GM12864 (cell line): ENCODE results near the gene MBP.
"Not testable (repeated sequence)": the region's sequence is repeated elsewhere in the genome, so short reads cannot be mapped to it uniquely, and the experiment has no call there.

Experiments used
- DNase-seq: peaks from one replicate; pipeline ENCODE4 v3.0.0-alpha.2; 2011; ENCODE audit warnings: low read depth
- H3K4me3 ChIP-seq: 2 replicates; pipeline ENCODE4 v1.5.1; 2011; ENCODE audit warnings: mild to moderate bottlenecking, low read depth, low read length, control low read depth
- TF ChIP-seq, protein P1 (sequence below): IDR thresholded peaks from 2 replicates; pipeline ENCODE4 v1.5.1; 2011; ENCODE audit warnings: low read depth, mild to moderate bottlenecking, moderate library complexity, low read length, control low read depth, inconsistent platforms; ENCODE audit errors: missing control alignments

MBP gene

DNA sequence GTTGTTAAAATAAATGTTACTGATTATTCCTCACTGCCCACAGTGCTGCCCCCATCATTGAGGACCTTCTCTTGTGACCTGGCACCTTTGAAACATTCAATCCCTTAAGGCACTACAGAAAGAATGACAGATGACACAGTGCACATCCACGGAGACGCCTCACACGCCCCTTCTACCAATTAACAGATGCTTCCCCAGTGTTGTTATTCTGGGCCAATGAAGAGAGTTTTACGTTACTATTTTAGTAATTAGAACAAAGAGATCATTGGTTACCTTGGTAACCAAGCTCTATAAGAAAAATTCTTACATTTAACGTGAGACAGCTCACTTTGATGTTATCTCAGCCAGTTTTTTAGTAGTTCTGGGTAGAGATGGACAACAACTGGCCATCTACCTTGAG, 158.2 kb downstream of the MBP start:
- DNase-seq = no peak
- TF ChIP-seq, protein P1, sequence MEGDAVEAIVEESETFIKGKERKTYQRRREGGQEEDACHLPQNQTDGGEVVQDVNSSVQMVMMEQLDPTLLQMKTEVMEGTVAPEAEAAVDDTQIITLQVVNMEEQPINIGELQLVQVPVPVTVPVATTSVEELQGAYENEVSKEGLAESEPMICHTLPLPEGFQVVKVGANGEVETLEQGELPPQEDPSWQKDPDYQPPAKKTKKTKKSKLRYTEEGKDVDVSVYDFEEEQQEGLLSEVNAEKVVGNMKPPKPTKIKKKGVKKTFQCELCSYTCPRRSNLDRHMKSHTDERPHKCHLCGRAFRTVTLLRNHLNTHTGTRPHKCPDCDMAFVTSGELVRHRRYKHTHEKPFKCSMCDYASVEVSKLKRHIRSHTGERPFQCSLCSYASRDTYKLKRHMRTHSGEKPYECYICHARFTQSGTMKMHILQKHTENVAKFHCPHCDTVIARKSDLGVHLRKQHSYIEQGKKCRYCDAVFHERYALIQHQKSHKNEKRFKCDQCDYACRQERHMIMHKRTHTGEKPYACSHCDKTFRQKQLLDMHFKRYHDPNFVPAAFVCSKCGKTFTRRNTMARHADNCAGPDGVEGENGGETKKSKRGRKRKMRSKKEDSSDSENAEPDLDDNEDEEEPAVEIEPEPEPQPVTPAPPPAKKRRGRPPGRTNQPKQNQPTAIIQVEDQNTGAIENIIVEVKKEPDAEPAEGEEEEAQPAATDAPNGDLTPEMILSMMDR = no peak

DNA sequence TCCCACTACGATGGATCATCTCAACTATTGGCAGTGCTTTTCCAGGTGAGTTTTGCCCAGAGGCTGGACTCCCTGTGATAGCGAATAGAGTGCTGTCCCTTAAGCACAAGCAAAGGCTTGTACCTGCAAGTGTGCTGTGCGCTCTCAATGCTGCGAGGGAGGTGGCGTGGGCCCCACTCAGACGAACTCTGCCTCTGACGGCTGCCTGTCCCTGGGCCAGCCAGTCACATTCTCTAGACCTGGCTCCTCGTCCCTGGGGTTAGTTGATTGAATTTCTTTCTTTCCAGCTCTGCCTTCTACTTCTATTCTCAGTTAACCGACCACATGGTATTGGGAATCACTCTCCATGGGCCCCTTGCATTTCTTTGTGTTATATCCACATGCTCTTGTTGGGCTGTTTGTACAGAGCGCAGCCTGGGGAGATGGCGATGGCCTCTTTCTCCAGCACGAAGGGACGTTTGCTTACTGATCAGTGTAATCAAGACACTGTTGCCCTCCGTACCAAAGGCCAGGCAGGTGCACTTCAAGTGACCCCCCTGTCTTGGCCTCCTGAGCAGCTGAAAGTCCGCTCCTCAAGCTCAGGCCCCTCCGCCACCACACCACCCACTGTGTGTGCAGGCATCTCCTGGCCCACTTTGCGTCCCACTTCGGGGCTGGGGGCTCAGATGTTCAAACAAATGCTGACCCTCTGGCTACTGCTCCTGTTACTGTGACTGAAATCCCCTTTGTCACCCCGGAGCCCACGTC, 158.9 kb downstream of the MBP start:
- no peak for DNase-seq
- no peak overlapping the region for H3K4me3 ChIP-seq
- TF ChIP-seq, protein P1 = no peak

More for the DNA sequence above, 158.2 kb downstream of the MBP start:
- no peak overlapping the region for H3K4me3 ChIP-seq

DNA sequence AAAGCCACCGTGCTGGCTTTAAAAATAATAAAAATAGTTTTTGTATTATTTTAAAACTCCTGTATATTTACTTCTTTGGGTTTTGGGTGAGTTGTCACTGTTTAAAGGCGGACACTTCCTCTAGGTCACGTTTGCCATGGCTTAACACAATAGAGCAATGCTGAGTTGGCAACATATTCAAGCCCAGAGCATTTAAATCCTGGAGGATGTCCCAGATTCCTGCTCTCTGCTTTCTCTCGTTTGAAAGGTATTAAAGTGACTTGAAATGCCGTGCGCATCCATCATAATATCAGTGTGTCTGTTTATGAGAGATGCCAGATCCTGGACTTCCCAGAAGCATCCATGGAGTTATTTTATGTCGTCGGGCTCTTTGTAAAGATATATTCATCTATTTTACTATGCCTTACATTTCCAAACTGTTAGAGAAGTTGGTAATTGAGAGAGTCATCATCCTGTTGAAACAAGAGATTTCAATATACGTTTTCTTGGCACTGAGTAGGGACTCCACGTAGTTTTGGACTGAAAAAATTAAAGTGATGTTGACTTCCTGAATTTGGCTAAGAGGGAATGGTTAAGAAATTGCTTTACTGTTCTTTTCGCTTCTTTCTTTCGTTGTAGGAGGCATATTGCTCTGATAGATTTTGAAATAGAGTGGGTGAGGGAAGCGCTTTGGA, 159.6 kb downstream of the MBP start:
- no peak overlapping the region for H3K4me3 ChIP-seq
- DNase-seq = no peak
- TF ChIP-seq, protein P1 = no peak

DNA sequence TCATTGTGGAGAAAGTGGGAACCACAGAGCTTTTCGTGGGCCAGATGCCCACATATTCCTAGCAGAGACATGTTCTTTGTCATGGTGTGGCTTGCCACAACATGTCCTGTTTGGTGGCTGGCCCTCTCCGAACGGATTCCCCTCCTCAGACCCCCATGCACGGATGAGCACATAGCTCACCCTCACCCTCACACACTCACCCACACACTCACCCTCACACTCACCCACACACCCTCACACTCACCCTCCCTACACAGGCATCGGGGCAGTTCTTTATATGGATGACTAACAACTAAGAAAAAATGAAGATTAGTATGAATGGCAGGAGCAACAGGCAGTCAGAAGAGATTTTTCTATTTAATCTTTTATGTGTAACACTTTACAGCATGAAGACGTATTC, 160.3 kb downstream of the MBP start:
- TF ChIP-seq, protein P1 = no peak
- DNase-seq = no peak
- no peak overlapping the region for H3K4me3 ChIP-seq

DNA sequence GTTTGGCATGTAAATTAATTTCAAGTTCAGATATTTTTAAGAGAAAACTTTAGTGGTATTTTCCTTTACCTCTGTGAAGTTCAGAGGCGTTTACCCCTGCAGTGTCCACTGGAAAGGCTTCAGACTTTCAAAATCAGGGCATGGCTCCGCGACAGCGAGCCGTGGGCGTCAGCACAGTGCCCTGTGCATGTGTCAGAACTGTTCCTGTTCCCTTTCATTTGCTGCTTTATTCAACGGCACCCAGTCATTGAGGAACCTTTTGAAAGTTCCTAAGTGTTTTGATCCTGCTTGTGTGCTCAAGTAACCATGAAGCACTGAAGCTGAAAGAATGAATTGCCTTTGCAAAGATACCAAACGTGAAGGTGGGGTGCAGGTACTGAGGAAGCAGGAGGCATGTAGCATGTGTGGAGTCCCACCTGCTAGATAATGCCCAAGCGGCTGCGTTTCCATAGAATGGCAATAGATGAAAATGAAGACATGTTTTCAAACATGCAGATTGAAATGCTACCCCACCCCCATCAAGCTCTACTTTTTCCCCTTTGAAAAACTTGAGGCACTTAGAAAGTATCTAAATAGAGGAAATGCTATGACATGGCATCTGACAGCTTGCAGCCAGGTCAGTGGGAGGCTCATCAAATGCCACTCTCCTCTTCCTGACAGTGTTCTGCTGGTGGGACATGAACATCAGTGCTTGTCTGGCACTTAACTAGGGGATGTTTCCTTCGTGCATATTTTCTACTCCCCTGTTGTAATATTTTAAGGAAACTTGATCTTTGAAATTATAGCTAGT, 161.6 kb downstream of the MBP start:
- TF ChIP-seq, protein P1 = no peak
- no peak for DNase-seq
- no peak overlapping the region for H3K4me3 ChIP-seq

DNA sequence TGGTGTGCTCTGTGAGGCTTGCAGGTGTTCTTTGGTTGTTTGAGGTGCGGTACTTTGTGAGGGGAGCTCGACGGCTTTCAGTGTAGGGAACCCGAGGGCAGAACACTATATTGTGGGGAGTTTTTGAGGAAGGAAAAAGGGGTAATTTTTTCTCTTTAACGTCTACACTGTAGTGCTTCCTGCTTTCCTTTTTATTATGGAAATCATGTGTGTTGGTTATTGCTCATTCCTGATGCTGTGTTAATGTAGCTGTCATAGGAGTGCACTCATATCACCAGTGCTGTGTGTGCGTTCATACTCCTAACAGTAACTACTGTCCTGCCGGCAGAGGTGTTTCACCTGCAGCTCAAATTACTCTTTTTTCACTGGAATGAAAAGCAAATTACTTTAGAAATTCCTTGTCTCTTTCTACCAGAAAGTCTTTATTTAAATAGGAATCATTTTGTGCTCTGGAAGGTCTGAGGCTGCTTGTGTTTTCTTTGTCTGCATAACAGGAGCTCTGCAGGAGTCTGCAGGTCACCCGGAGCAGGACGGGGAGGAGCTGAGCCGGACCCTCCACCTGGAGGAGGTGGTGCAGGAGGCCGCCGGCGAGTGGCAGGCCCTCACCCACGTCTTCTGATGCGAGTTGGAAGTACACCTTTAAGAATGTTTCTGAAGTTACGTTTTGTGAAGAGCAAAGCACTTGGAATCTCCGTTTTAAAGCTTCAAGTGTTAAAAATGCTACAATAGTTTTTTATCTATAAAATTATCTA, 164.7 kb downstream of the MBP start:
- TF ChIP-seq, protein P1 = no peak
- no peak overlapping the region for H3K4me3 ChIP-seq
- no peak for DNase-seq

DNA sequence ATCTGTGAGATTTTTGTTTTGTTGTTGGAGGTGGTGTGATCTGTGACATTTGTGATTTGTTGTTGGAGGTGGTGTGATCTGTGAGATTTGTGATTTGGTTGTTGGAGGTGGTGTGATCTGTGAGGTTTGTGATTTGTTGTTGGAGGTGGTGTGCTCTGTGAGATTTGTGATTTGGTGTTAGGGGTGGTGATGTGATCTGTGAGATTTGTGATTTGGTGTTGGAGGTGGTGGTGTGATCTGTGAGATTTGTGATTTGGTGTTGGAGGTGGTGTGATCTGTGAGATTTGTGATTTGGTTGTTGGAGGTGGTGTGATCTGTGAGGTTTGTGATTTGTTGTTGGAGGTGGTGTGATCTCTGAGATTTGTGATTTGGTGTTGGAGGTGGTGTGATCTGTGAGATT, 165.3 kb downstream of the MBP start:
- H3K4me3 ChIP-seq, DNase-seq: not testable (repeated sequence)

DNA sequence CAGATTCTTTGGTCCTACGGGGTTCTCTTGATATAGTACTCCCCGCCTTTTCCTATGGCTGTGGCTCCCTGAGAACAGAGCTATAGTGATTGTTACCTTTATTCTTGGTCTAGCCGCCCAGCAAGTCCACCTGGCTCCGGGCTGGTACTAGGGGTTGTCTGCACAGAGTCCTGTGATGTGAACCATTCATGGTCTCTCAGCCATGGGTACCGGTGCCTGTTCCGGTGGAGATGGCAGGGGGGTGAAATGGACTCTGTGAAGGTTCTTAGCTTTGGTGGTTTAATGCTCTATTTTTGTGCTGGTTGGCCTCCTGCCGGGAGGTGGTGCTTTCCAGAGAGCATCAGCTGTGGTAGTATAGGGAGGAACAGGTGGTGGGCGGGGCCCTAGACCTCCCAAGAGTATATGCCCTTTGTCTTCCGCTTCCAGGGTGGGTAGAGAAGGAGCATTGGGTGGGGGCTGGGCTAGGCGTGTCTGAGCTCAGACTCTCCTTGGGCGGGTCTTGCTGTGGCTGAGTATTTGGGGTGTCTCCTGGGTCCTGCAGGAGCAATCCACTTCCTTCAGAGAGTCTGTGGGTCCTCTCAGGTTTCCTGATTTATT, 166.9 kb downstream of the MBP start:
- H3K4me3 ChIP-seq = not testable (repeated sequence)
- DNase-seq = peak; percentile 51
